Fibroblast of lung (primary cell): ENCODE results near the gene TTC13.

Experiments used
- EZH2 ChIP-seq: IDR thresholded peaks from 2 replicates; pipeline ENCODE4 v1.5.1; 2012; ENCODE audit warnings: low read length, control low read depth, mild to moderate bottlenecking; ENCODE audit errors: missing control alignments
- TF ChIP-seq, protein P1 (sequence below), 2 donors: IDR thresholded peaks in 1 of 2; conservative IDR thresholded peaks in 1 of 2; 1 replicate in 1 of 2; 2 replicates in 1 of 2; pipeline ENCODE4 v1.5.1; 2011 to 2012; ENCODE audit warnings: low read length in 2 of 2, control low read depth in 1 of 2, inconsistent platforms in 1 of 2, low read depth in 1 of 2, mild to moderate bottlenecking in 1 of 2

DNA sequence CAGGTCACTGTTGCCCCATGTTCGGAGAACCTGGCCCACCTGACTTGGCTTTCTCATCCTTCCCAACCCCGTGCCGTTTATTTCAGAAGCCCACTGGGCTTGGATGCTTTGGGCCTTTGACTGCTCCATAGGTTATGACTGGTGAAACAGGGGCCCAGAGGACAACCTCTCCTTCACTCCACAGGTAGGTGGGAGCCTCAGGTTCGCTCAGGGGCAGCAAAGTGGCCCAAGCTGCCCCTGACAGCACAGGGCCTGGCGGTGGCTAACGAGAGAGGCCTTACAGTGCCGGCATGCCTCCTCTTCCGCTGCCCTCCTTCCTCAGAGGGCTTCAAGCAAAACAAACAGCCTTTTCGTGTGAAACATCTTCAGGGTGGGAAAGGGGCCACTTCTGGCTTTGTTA lies 44.5 kb upstream of the TTC13 start:
- TF ChIP-seq, protein P1, sequence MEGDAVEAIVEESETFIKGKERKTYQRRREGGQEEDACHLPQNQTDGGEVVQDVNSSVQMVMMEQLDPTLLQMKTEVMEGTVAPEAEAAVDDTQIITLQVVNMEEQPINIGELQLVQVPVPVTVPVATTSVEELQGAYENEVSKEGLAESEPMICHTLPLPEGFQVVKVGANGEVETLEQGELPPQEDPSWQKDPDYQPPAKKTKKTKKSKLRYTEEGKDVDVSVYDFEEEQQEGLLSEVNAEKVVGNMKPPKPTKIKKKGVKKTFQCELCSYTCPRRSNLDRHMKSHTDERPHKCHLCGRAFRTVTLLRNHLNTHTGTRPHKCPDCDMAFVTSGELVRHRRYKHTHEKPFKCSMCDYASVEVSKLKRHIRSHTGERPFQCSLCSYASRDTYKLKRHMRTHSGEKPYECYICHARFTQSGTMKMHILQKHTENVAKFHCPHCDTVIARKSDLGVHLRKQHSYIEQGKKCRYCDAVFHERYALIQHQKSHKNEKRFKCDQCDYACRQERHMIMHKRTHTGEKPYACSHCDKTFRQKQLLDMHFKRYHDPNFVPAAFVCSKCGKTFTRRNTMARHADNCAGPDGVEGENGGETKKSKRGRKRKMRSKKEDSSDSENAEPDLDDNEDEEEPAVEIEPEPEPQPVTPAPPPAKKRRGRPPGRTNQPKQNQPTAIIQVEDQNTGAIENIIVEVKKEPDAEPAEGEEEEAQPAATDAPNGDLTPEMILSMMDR (conservative IDR thresholded peaks at IDR 0.05 in 1 of 2, IDR thresholded peaks at IDR 0.05 in 1 of 2; ENCODE audit: low read depth in 1 of 2, low read length in 2 of 2) = no peak
- TF ChIP-seq EZH2 = no peak
